ENCODE results near the gene PLXNA4. TPM values are rescaled to one million over a fixed set of nuclear protein-coding genes. Genes with fewer than 3 reads are reported as not detected.

PLXNA4 gene
- total and polyA plus RNA-seq, 2 donors (not counting 1 experiment from before 2014, with no cell fraction given): not detected

DNA sequence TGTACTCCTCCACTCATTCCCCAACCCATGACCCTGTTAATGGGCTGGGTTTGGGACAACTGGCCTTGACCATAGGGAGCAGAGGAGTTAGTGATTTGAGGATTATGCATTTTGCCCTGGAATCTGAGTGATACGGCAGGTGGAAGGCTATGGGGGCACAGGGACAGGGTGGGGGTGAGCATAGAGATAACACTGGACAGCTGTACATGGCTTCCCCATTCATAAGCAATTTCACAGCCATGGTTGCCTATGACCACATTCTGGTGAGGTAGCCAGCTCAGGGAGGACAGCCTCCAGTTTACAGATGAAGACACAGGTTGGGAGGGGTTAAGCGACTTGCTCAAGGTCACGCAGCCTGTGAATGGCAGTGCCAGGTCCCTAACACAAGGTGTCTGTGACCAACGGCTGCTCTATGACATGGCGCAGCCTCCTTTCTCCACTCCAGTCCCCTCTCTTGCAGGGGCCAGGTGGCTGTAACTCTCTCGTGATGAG is 319.5 kb downstream of the PLXNA4 start:
- Mint-ChIP-seq H3K4me1 (no peaks in the 10 kb centered on the region), H3K4me3 (no peak overlapping the region)
- POLR2A ChIA-PET: no interaction called here

DNA sequence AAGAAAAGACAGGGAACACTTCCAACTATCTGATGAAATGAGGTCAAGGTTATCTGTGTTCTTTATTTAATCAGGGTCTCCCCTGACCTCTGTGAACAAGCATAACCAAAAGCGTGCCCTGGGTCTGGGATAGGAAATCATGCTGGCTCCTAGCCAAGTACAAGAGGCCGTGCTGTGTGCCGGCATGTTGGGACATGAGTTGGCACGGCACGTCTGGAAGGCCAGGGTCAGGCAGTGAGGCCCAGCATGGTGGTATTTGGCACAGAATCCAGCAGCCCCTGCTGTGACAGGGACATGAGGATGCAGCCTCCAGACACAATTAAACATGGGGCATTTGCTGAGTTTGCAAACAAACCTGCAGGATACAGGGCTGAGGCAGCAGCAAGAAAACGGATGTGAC is 320.4 kb downstream of the PLXNA4 start:
- no peak for TF ChIP-seq EZH2 (IDR thresholded peaks at IDR 0.05; ENCODE audit: borderline replicate concordance, insufficient read depth, low read depth, low read length, poor library complexity, severe bottlenecking)
- TF ChIP-seq, protein P1, sequence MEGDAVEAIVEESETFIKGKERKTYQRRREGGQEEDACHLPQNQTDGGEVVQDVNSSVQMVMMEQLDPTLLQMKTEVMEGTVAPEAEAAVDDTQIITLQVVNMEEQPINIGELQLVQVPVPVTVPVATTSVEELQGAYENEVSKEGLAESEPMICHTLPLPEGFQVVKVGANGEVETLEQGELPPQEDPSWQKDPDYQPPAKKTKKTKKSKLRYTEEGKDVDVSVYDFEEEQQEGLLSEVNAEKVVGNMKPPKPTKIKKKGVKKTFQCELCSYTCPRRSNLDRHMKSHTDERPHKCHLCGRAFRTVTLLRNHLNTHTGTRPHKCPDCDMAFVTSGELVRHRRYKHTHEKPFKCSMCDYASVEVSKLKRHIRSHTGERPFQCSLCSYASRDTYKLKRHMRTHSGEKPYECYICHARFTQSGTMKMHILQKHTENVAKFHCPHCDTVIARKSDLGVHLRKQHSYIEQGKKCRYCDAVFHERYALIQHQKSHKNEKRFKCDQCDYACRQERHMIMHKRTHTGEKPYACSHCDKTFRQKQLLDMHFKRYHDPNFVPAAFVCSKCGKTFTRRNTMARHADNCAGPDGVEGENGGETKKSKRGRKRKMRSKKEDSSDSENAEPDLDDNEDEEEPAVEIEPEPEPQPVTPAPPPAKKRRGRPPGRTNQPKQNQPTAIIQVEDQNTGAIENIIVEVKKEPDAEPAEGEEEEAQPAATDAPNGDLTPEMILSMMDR (IDR thresholded peaks at IDR 0.05): no peak
- peaks cover 10% of the 10 kb centered on the region for H3K27me3 Mint-ChIP-seq
- no peaks in the 10 kb centered on the region for H3K9me3 Mint-ChIP-seq (ENCODE audit: insufficient read depth)
- H3K4me1 Mint-ChIP-seq: no peaks in the 10 kb centered on the region
- DNase-seq: no peak
- Histone ChIP-seq H3K4me1 (ENCODE audit: control insufficient read depth in 2 of 2, insufficient read depth in 2 of 2, low read length in 2 of 2) (no peaks in the 10 kb centered on the region), H3K9me3 (ENCODE audit: control extremely low read depth in 1 of 3, control insufficient read depth in 2 of 3, insufficient read depth in 1 of 3, low read length in 2 of 3) (peaks cover 0 to 3% (median 0%) of the 10 kb centered on the region in 3 donors), H3K36me3 (replicated peaks in 1 of 2; ENCODE audit: control extremely low read depth in 1 of 2, control insufficient read depth in 1 of 2, extremely low read depth in 1 of 2, insufficient read depth in 2 of 2, low read length in 1 of 2) (no peaks in the 10 kb centered on the region), H3K9ac (ENCODE audit: low read length) (no peak overlapping the region), H4K20me1 (ENCODE audit: control insufficient read depth, insufficient read depth, low read length, poor library complexity, severe bottlenecking) (no peaks in the 10 kb centered on the region), H3K27ac (ENCODE audit: low read length in 2 of 2) (no peak overlapping the region), H3K4me2 (replicated peaks; ENCODE audit: low read depth, low read length, poor library complexity, severe bottlenecking) (no peak overlapping the region), H3K4me3 (ENCODE audit: control extremely low read depth in 1 of 5, extremely low read depth in 1 of 5, insufficient read depth in 1 of 5, low read depth in 2 of 5, low read length in 4 of 5) (no peak overlapping the region), H3K79me2 (ENCODE audit: control insufficient read depth, insufficient read depth, low read length) (no peaks in the 10 kb centered on the region), H3K27me3 (replicated peaks in 1 of 4; ENCODE audit: control extremely low read depth in 1 of 4, control insufficient read depth in 3 of 4, insufficient read depth in 4 of 4, low read length in 3 of 4) (no peaks in the 10 kb centered on the region), H2AFZ (ENCODE audit: insufficient read depth, low read depth, low read length, poor library complexity, severe bottlenecking) (no peak overlapping the region)
- intact Hi-C loops (cut with micrococcal nuclease): no loop called here
- H3K4me3 Mint-ChIP-seq: no peak overlapping the region
- no peak overlapping the region for H3K27ac Mint-ChIP-seq
- ATAC-seq (ENCODE audit: low read depth): no peak
- 87% methylated on average over 6 of the region's 6 CpGs for WGBS (ENCODE audit: insufficient coverage)
- CTCF ChIA-PET: no interaction called here
- POLR2A ChIA-PET: no interaction called here

More for the DNA sequence above, 319.5 kb downstream of the PLXNA4 start:
- Histone ChIP-seq H3K4me3 (ENCODE audit: control extremely low read depth in 1 of 5, extremely low read depth in 1 of 5, insufficient read depth in 1 of 5, low read depth in 2 of 5, low read length in 4 of 5) (no peak overlapping the region), H3K36me3 (replicated peaks in 1 of 2; ENCODE audit: control extremely low read depth in 1 of 2, control insufficient read depth in 1 of 2, extremely low read depth in 1 of 2, insufficient read depth in 2 of 2, low read length in 1 of 2) (no peaks in the 10 kb centered on the region), H3K27ac (ENCODE audit: low read length in 2 of 2) (no peak overlapping the region), H3K4me1 (ENCODE audit: control insufficient read depth in 2 of 2, insufficient read depth in 2 of 2, low read length in 2 of 2) (no peaks in the 10 kb centered on the region), H2AFZ (ENCODE audit: insufficient read depth, low read depth, low read length, poor library complexity, severe bottlenecking) (no peak overlapping the region), H3K27me3 (replicated peaks in 1 of 4; ENCODE audit: control extremely low read depth in 1 of 4, control insufficient read depth in 3 of 4, insufficient read depth in 4 of 4, low read length in 3 of 4) (no peaks in the 10 kb centered on the region), H3K9me3 (ENCODE audit: control extremely low read depth in 1 of 3, control insufficient read depth in 2 of 3, insufficient read depth in 1 of 3, low read length in 2 of 3) (no peaks in the 10 kb centered on the region), H3K79me2 (ENCODE audit: control insufficient read depth, insufficient read depth, low read length) (no peaks in the 10 kb centered on the region), H3K4me2 (replicated peaks; ENCODE audit: low read depth, low read length, poor library complexity, severe bottlenecking) (no peak overlapping the region), H3K9ac (ENCODE audit: low read length) (no peak overlapping the region), H4K20me1 (ENCODE audit: control insufficient read depth, insufficient read depth, low read length, poor library complexity, severe bottlenecking) (no peaks in the 10 kb centered on the region)
- intact Hi-C loops (cut with micrococcal nuclease): no loop called here
- ATAC-seq (ENCODE audit: low read depth): no peak
- H3K9me3 Mint-ChIP-seq (ENCODE audit: insufficient read depth): no peaks in the 10 kb centered on the region
- CTCF ChIA-PET: no interaction called here
- 82% methylated on average over 2 of the region's 6 CpGs for WGBS (ENCODE audit: insufficient coverage)
- DNase-seq: no peak
- H3K27me3 Mint-ChIP-seq: peaks cover 10% of the 10 kb centered on the region
- H3K27ac Mint-ChIP-seq: no peak overlapping the region
- no peak for TF ChIP-seq EZH2 (IDR thresholded peaks at IDR 0.05; ENCODE audit: borderline replicate concordance, insufficient read depth, low read depth, low read length, poor library complexity, severe bottlenecking)
- TF ChIP-seq, protein P1 (IDR thresholded peaks at IDR 0.05): no peak

Measured in B cell (primary cell).